Ovary (tissue), 9 donors: ENCODE measurements around the gene NUDT4. TPM values are rescaled to one million over a fixed set of nuclear protein-coding genes. Genes with fewer than 3 reads are reported as not detected.
"Not testable (repeated sequence)": the region's sequence is repeated elsewhere in the genome, so short reads cannot be mapped to it uniquely, and the experiment has no call there.

ENCODE experiments used
- DNase-seq, 5 donors: peaks; one replicate each; pipeline ENCODE4 v3.0.0-alpha.2; 2019 to 2020
- H3K27ac ChIP-seq, 2 donors: fragments of 200-600 bp; one replicate each; pipeline versions ENCODE4 v1.5.1 to v1.8.0; 2019 to 2022
- H3K27me3 ChIP-seq: fragments of 200-600 bp; one replicate; pipeline ENCODE4 v1.8.0; 2022
- H3K36me3 ChIP-seq: fragments of 200-600 bp; sonication (generic); one replicate; pipeline ENCODE4 v1.5.1; 2019
- H3K4me1 ChIP-seq: one replicate; pipeline ENCODE4 v1.8.1; 2013; ENCODE audit warnings: mild to moderate bottlenecking, moderate library complexity; ENCODE audit not compliant: insufficient read depth
- H3K4me3 ChIP-seq: fragments of 200-600 bp; sonication (generic); one replicate; pipeline ENCODE4 v1.5.1; 2017
- H3K9me3 ChIP-seq, 2 donors: fragments of 200-600 bp in 1 of 2; sonication (generic) in 1 of 2; one replicate each; pipeline versions ENCODE4 v1.5.1 to v1.8.1; 2013 to 2019; ENCODE audit warnings: mild to moderate bottlenecking in 1 of 2, moderate library complexity in 1 of 2
- EP300 ChIP-seq: sonication (generic); formaldehyde crosslinking; IDR thresholded peaks from one replicate; pipeline ENCODE4 v1.6.1; 2017; ENCODE audit warnings: antibody characterized with exemption
- POLR2A ChIP-seq: fragments of 450-650 bp; IDR thresholded peaks from one replicate; pipeline ENCODE4 v1.6.1; 2017; ENCODE audit warnings: antibody characterized with exemption, mild to moderate bottlenecking, moderate library complexity
- WGBS, 3 donors: extraction: QIAGEN DNeasy Blood & Tissue Kit in 1 of 3; methylation state at CpG; one replicate each; pipeline versions ENCODE4 v1.1.5 to v1.1.7; 2013 to 2017; 5-methylcytosine and 5-hydroxymethylcytosine counted together
- intact Hi-C, 4 donors: fragments of 100-400 bp; cut with DNase I; formaldehyde crosslinking; loops; one replicate each; pipeline versions ENCODE4 v1.11.0 to v1.15.1; 2022 to 2023
- polyA plus RNA-seq, 2 donors: library from polyadenylated mRNA; stranded (reverse); fragments of 200-250 nt in 1 of 2; fragments of 350-450 nt in 1 of 2; fragmentation: Illumina TruSeq in 1 of 2; extraction: RNeasy Lipid Tissue Mini Kit (QIAGEN cat#74804) in 1 of 2; gene quantifications; one replicate each; pipeline ENCODE4 v1.2.3, GENCODE V29; 2013 to 2014
- total RNA-seq, 7 donors: library from RNA; depleted of rRNA in 2 of 7; stranded (reverse); fragments of >200 nt in 2 of 7; fragmentation: NEBNext Ultra II Directional in 3 of 7; extraction: Animal tissue kit (Norgen Biotek cat#: 25700) in 3 of 7; gene quantifications; one replicate each; pipeline versions ENCODE4 v1.1.0 to v1.2.4, GENCODE V29; 2016 to 2023
- TF ChIP-seq, protein P1 (sequence below), 3 donors: fragments of 450-650 bp in 2 of 3; fragments of 200-600 bp in 1 of 3; IDR thresholded peaks; one replicate each; pipeline versions ENCODE4 v1.5.1 to v1.8.0; 2016 to 2022; ENCODE audit warnings: antibody characterized with exemption in 3 of 3, mild to moderate bottlenecking in 1 of 3
- donor health status: DM: no; HTN: no; CAD: no; lungs with moderate emphysema.
- donor health status: DM: no; HTN: no; CAD: no.
- donor health status: Bipolar disorder and iron deficiency.
- donor health status: DM: yes; HTN: yes; CAD: no.
- donor health status: DM: no; HTN: no; CAD: no.
- donor health status: DM: yes; HTN: yes; CAD: no.

The NUDT4 gene
- total and polyA plus RNA-seq, 9 donors, result 102 to 185 (median 141) TPM

GRCh38 chr12:93376436-93377251 lies 1.1 kb upstream of the NUDT4 start:
- H3K27ac ChIP-seq, result peak overlapping the region; percentile 42 to 89
- TF ChIP-seq POLR2A (no peak), EP300 (no peak)
- TF ChIP-seq, protein P1, sequence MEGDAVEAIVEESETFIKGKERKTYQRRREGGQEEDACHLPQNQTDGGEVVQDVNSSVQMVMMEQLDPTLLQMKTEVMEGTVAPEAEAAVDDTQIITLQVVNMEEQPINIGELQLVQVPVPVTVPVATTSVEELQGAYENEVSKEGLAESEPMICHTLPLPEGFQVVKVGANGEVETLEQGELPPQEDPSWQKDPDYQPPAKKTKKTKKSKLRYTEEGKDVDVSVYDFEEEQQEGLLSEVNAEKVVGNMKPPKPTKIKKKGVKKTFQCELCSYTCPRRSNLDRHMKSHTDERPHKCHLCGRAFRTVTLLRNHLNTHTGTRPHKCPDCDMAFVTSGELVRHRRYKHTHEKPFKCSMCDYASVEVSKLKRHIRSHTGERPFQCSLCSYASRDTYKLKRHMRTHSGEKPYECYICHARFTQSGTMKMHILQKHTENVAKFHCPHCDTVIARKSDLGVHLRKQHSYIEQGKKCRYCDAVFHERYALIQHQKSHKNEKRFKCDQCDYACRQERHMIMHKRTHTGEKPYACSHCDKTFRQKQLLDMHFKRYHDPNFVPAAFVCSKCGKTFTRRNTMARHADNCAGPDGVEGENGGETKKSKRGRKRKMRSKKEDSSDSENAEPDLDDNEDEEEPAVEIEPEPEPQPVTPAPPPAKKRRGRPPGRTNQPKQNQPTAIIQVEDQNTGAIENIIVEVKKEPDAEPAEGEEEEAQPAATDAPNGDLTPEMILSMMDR (IDR thresholded peaks at IDR 0.05), result no peak
- intact Hi-C loops, result loop anchor here in 1 of 4 donors (5.0 kb wide), 1 partner anchor 374 kb away; no protein-coding TSS in a partner anchor
- DNase-seq, result peak in 4 of 5 donors; percentile 33 to 54 (median 40)
- H3K4me3 ChIP-seq, result peak overlapping the region; percentile 97
- H3K9me3 ChIP-seq, result no peaks in the 10 kb centered on the region
- WGBS, 3 donors, result 45 to 62% (median 50%) methylated on average over 10 of the region's 10 CpGs
- H3K36me3 ChIP-seq, result no peaks in the 10 kb centered on the region
- H3K4me1 ChIP-seq, result peaks cover 6% of the 10 kb centered on the region
- H3K27me3 ChIP-seq, result no peaks in the 10 kb centered on the region

DNA sequence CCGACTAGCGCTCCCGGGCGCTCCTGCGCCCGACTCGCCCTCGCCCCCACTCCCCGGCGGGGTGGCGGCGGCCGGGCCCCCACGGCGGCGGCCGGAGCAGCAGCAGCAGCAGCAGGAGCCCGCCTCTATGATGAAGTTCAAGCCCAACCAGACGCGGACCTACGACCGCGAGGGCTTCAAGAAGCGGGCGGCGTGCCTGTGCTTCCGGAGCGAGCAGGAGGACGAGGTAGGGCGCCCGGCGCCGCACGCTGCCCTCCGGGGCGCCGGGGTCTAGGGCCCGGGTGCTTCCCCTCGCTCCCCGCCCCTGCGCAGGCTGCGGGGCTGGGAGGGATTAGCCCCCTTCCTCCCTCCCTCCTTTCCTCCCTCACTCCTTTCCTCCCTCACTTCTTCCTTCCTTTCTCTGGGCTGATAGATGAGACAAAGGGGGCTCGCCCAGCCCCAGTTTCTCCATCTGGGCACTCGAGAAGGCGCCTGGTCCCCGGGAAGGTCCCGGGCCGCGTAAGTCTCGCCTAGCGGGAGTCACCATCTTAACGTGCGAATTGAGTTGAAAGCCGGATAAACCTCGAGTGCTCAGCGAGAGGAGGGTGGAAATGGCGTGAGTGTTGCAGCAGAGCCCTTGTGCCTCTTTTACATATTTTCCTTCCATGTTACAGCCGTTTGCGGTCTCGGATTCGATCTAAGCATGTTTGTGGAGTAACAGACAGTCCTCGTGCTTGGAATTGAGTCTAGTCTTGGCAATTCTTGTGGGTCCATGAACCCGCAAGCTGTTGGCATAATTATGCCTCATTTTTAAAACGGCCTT lies 672 bp downstream of the NUDT4 start:
- not testable (repeated sequence) for H3K36me3 ChIP-seq, H3K9me3 ChIP-seq, H3K27me3 ChIP-seq, H3K4me1 ChIP-seq
- intact Hi-C loops, result loop anchor here in 1 of 4 donors (5.0 kb wide), 1 partner anchor 376 kb away; no protein-coding TSS in a partner anchor
- WGBS, 3 donors, result 0% methylated on average over 39 to 44 of the region's 64 CpGs
- peak overlapping the region; percentile 97 for H3K4me3 ChIP-seq
- peak overlapping the region; percentile 66 to 89 for H3K27ac ChIP-seq
- DNase-seq, result peak; percentile 26 to 63 (median 49)

DNA sequence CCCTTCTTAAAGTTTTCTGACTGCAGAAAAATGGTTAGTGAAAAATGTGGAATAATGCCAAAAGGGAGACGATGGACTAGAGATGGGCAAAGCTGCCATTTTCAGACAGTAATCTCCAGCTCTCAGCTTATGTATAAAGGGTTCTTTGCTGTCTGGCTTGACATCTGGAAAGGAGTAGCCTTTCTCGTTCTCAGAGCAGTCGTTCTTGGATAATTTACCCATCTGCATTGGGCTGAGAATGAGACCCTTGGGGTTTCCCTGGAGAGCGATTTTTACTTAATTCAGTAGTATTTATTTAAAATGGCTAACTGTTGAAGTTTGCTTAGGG lies 1.2 kb downstream of the NUDT4 start:
- Histone ChIP-seq H3K9me3 (no peaks in the 10 kb centered on the region), H3K4me3 (peak overlapping the region; percentile 97), H3K27me3 (no peaks in the 10 kb centered on the region), H3K36me3 (no peaks in the 10 kb centered on the region), H3K4me1 (peaks cover 12% of the 10 kb centered on the region), H3K27ac (peak overlapping the region; percentile 66 to 89)
- TF ChIP-seq, protein P1 (IDR thresholded peaks at IDR 0.05), result no peak
- TF ChIP-seq EP300 (no peak), POLR2A (no peak)
- intact Hi-C loops, result loop anchor here in 1 of 4 donors (5.0 kb wide), 1 partner anchor 377 kb away; no protein-coding TSS in a partner anchor
- 0 to 1% (median 0%) methylated on average over 4 of the region's 4 CpGs for WGBS, 3 donors
- DNase-seq, result no peak

- no peaks in the 10 kb centered on the region for H3K9me3 ChIP-seq
- no peak for DNase-seq
- peaks cover 12% of the 10 kb centered on the region for H3K4me1 ChIP-seq
- H3K27me3 ChIP-seq, result no peaks in the 10 kb centered on the region
- intact Hi-C loops, result loop anchor here in 1 of 4 donors (5.0 kb wide), 1 partner anchor 377 kb away; no protein-coding TSS in a partner anchor
- no peak for TF ChIP-seq EP300
- TF ChIP-seq, protein P1 (IDR thresholded peaks at IDR 0.05), result no peak
- TF ChIP-seq POLR2A, result no peak
- H3K4me3 ChIP-seq, result peak overlapping the region; percentile 97
- H3K27ac ChIP-seq, result peak overlapping the region; percentile 66 to 89
- 0 to 2% (median 1%) methylated on average over 8 of the region's 8 CpGs for WGBS, 3 donors
- no peaks in the 10 kb centered on the region for H3K36me3 ChIP-seq
These were observed 1.7 kb downstream of the NUDT4 start for GRCh38 chr12:93379326-93379980.
